ENCODE measurements around the gene RWDD3.

The RWDD3 gene

GRCh38 chr1:95230256-95230655 lies 3.8 kb upstream of the RWDD3 start:
- DNase-seq (ENCODE audit: low spot score): peak; percentile 56

- peak; percentile 67 for DNase-seq (ENCODE audit: low spot score)
These were observed 3.2 kb upstream of the RWDD3 start for GRCh38 chr1:95230768-95231191.

GRCh38 chr1:95232646-95233318 lies 1.2 kb upstream of the RWDD3 start:
- peak; percentile 69 for DNase-seq (ENCODE audit: low spot score)

GRCh38 chr1:95233319-95233736 lies 682 bp upstream of the RWDD3 start:
- peak; percentile 72 for DNase-seq (ENCODE audit: low spot score)

GRCh38 chr1:95236784-95237575 lies 3.0 kb downstream of the RWDD3 start:
- DNase-seq (ENCODE audit: low spot score): no peak

- DNase-seq (ENCODE audit: low spot score): no peak
These were observed 4.1 kb downstream of the RWDD3 start for GRCh38 chr1:95237981-95238703.

- DNase-seq (ENCODE audit: low spot score): no peak
These were observed 11.0 kb downstream of the RWDD3 start for GRCh38 chr1:95245029-95245428.

- DNase-seq (ENCODE audit: low spot score): no peak
These were observed 12.5 kb downstream of the RWDD3 start for GRCh38 chr1:95246511-95246910.

- no peak for DNase-seq (ENCODE audit: low spot score)
These were observed 13.6 kb downstream of the RWDD3 start for GRCh38 chr1:95247607-95248006.

- no peak for DNase-seq (ENCODE audit: low spot score)
These were observed 15.9 kb downstream of the RWDD3 start for GRCh38 chr1:95249916-95250315.

GRCh38 chr1:95252422-95252821 lies 18.4 kb downstream of the RWDD3 start:
- DNase-seq (ENCODE audit: low spot score): no peak

GRCh38 chr1:95254959-95255358 lies 20.9 kb downstream of the RWDD3 start:
- no peak for DNase-seq (ENCODE audit: low spot score)

GRCh38 chr1:95255826-95256225 lies 21.8 kb downstream of the RWDD3 start:
- DNase-seq (ENCODE audit: low spot score): no peak

GRCh38 chr1:95257758-95258157 lies 23.7 kb downstream of the RWDD3 start:
- no peak for DNase-seq (ENCODE audit: low spot score)

- no peak for DNase-seq (ENCODE audit: low spot score)
These were observed 25.2 kb downstream of the RWDD3 start for GRCh38 chr1:95259245-95259644.

GRCh38 chr1:95262913-95263312 lies 28.9 kb downstream of the RWDD3 start:
- DNase-seq (ENCODE audit: low spot score): no peak

GRCh38 chr1:95263450-95263849 lies 29.4 kb downstream of the RWDD3 start:
- no peak for DNase-seq (ENCODE audit: low spot score)

GRCh38 chr1:95265106-95265505 lies 31.1 kb downstream of the RWDD3 start:
- no peak for DNase-seq (ENCODE audit: low spot score)

GRCh38 chr1:95276429-95276828 lies 42.4 kb downstream of the RWDD3 start:
- DNase-seq (ENCODE audit: low spot score): no peak

GRCh38 chr1:95278173-95279006 lies 44.4 kb downstream of the RWDD3 start:
- DNase-seq (ENCODE audit: low spot score): no peak

GRCh38 chr1:95281781-95282517 lies 47.9 kb downstream of the RWDD3 start:
- no peak for DNase-seq (ENCODE audit: low spot score)
